IMR-90 (cell line): ENCODE measurements around the gene UBA3. TPM values are rescaled to one million over a fixed set of nuclear protein-coding genes. Genes with fewer than 3 reads are reported as not detected.
A peak's percentile ranks its signal among the peaks of the same experiment; 100 is the strongest.

Experiments used
- ATAC-seq: fragments of 200-7000 bp; cut with Tn5 transposase; 2 replicates; pipeline ENCODE4 v1.9.1; 2020; ENCODE audit warnings: low read depth, mild to moderate bottlenecking, moderate library complexity
- BruUV-seq: library from RNA; stranded (reverse); fragments of 400-500 nt; replicated peaks from 2 replicates; lab custom pipeline; 2021; lab: Mats Ljungman, UMichigan
- CTCF ChIA-PET: fragments of 300-600 bp; formaldehyde crosslinking; extraction: SDS; loops from one replicate; lab custom pipeline; 2021; ENCODE audit warnings: antibody characterized with exemption; lab: Yijun Ruan, JAX
- POLR2A ChIA-PET: fragments of 300-600 bp; sonication (Branson Sonifier 250); formaldehyde crosslinking; loops from one replicate; lab custom pipeline; 2022; ENCODE audit warnings: antibody characterized with exemption; ENCODE audit not compliant: unreplicated experiment; lab: Charles Lee
- DNase-seq: peaks from one replicate; pipeline ENCODE4 v3.0.0; 2013
- H2AFZ ChIP-seq: replicated peaks from 2 replicates; pipeline ENCODE3; 2013; ENCODE audit warnings: low read length, mild to moderate bottlenecking; ENCODE audit not compliant: poor library complexity
- H2AK5ac ChIP-seq: 2 replicates; pipeline ENCODE4 v1.6.1; 2013; ENCODE audit warnings: low read depth, low read length, inconsistent platforms
- H2AK9ac ChIP-seq: replicated peaks from 2 replicates; pipeline ENCODE3; 2013; ENCODE audit warnings: mild to moderate bottlenecking, low read depth, low read length, moderate library complexity; ENCODE audit not compliant: poor library complexity
- H2BK120ac ChIP-seq: 2 replicates; pipeline ENCODE4 v1.6.1; 2013; ENCODE audit warnings: low read depth, low read length, inconsistent platforms
- H2BK15ac ChIP-seq: 3 replicates; pipeline ENCODE4 v1.6.1; 2013; ENCODE audit warnings: low read depth, low read length, inconsistent platforms
- H2BK20ac ChIP-seq: 2 replicates; pipeline ENCODE4 v1.6.1; 2013; ENCODE audit warnings: low read depth, mild to moderate bottlenecking, inconsistent platforms, low read length, moderate library complexity
- H2BK5ac ChIP-seq: 2 replicates; pipeline ENCODE4 v1.6.1; 2013; ENCODE audit warnings: mild to moderate bottlenecking, low read depth, low read length, inconsistent platforms; ENCODE audit not compliant: poor library complexity, severe bottlenecking
- H3K14ac ChIP-seq: replicated peaks from 2 replicates; pipeline ENCODE4 v1.6.1; 2013; ENCODE audit warnings: low read depth, low read length, inconsistent platforms
- H3K18ac ChIP-seq: 2 replicates; pipeline ENCODE4 v1.6.1; 2013; ENCODE audit warnings: low read depth, low read length, control low read depth
- H3K23ac ChIP-seq: 2 replicates; pipeline ENCODE4 v1.6.1; 2013; ENCODE audit warnings: low read depth, low read length, inconsistent platforms
- H3K27ac ChIP-seq: 2 replicates; pipeline ENCODE4 v1.5.1; 2013; ENCODE audit warnings: mild to moderate bottlenecking, control low read depth, low read length; ENCODE audit not compliant: insufficient read depth
- H3K27me3 ChIP-seq: 2 replicates; pipeline ENCODE4 v1.6.1; 2013; ENCODE audit warnings: low read length; ENCODE audit not compliant: control insufficient read depth, insufficient read depth
- H3K36me3 ChIP-seq: 2 replicates; pipeline ENCODE4 v1.6.1; 2013; ENCODE audit warnings: low read length, mixed read lengths; ENCODE audit not compliant: control insufficient read depth, insufficient read depth
- H3K4ac ChIP-seq: 2 replicates; pipeline ENCODE4 v1.6.1; 2013; ENCODE audit warnings: low read depth, low read length, inconsistent platforms
- H3K4me1 ChIP-seq: 2 replicates; pipeline ENCODE4 v1.6.1; 2013; ENCODE audit warnings: low read length, mixed read lengths; ENCODE audit not compliant: control insufficient read depth, insufficient read depth
- H3K4me2 ChIP-seq: 2 replicates; pipeline ENCODE4 v1.6.1; 2013; ENCODE audit warnings: low read depth, mild to moderate bottlenecking, control low read depth, low read length, moderate library complexity
- H3K4me3 ChIP-seq: 2 replicates; pipeline ENCODE4 v1.5.1; 2013; ENCODE audit warnings: low read depth, mild to moderate bottlenecking, control low read depth, low read length, moderate library complexity; ENCODE audit not compliant: insufficient read depth
- H3K56ac ChIP-seq: 2 replicates; pipeline ENCODE4 v1.6.1; 2013; ENCODE audit warnings: low read length, inconsistent platforms; ENCODE audit not compliant: insufficient read depth; ENCODE audit errors: extremely low read depth
- H3K79me1 ChIP-seq, 2 experiments: 2 replicates each; pipeline ENCODE4 v1.6.1; 2013; ENCODE audit warnings: low read length in 2 of 2, inconsistent platforms in 1 of 2, low read depth in 1 of 2
- H3K9ac ChIP-seq: 2 replicates; pipeline ENCODE4 v1.6.1; 2013; ENCODE audit warnings: low read depth, low read length, control low read depth
- H3K9me1 ChIP-seq: 2 replicates; pipeline ENCODE4 v1.6.1; 2013; ENCODE audit warnings: low read length, inconsistent platforms; ENCODE audit not compliant: insufficient read depth
- H3K9me3 ChIP-seq: 2 replicates; pipeline ENCODE4 v1.6.1; 2013; ENCODE audit warnings: low read length; ENCODE audit not compliant: control insufficient read depth, insufficient read depth
- H4K20me1 ChIP-seq: 2 replicates; pipeline ENCODE4 v1.6.1; 2013; ENCODE audit warnings: low read length, inconsistent platforms; ENCODE audit not compliant: insufficient read depth
- H4K5ac ChIP-seq: 2 replicates; pipeline ENCODE4 v1.6.1; 2013; ENCODE audit warnings: mild to moderate bottlenecking, low read depth, low read length, control low read depth
- H4K8ac ChIP-seq, 2 experiments: 2 replicates each; pipeline ENCODE4 v1.6.1; 2013; ENCODE audit warnings: low read depth in 2 of 2, low read length in 2 of 2, control low read depth in 1 of 2, inconsistent platforms in 1 of 2
- H4K91ac ChIP-seq: 2 replicates; pipeline ENCODE4 v1.6.1; 2013; ENCODE audit warnings: low read depth, low read length, inconsistent platforms; ENCODE audit not compliant: insufficient read depth
- BHLHE40 ChIP-seq: fragments of 150-350 bp; IDR thresholded peaks from 2 replicates; pipeline ENCODE4 v1.6.1; 2016; ENCODE audit warnings: mild to moderate bottlenecking, low read depth, low read length
- FOS ChIP-seq: fragments of 150-350 bp; IDR thresholded peaks from 2 replicates; pipeline ENCODE4 v1.6.1; 2016; ENCODE audit warnings: low read depth, low read length
- MAFK ChIP-seq: IDR thresholded peaks from 2 replicates; pipeline ENCODE4 v1.6.1; 2012; ENCODE audit warnings: low read depth, low read length, improper control_type of control experiment
- NFE2L2 ChIP-seq: fragments of 150-350 bp; IDR thresholded peaks from 2 replicates; pipeline ENCODE4 v1.6.1; 2016; ENCODE audit warnings: low read depth, mild to moderate bottlenecking, low read length
- WGBS, 2 experiments: methylation state at CpG; one replicate each; pipeline versions ENCODE4 v1.1.5 to v1.1.7; 2013; ENCODE audit warnings: missing lambda C conversion rate in 2 of 2; ENCODE audit not compliant: insufficient read length in 1 of 2; ENCODE audit errors: extremely low coverage in 2 of 2; 5-methylcytosine and 5-hydroxymethylcytosine counted together
- dilution Hi-C: fragments of 300-500 bp; cut with HindIII; formaldehyde crosslinking; loops from one replicate; pipeline ENCODE4 v1.14.3; 2018; ENCODE audit warnings: low sequenced_read_pairs; ENCODE audit not compliant: unreplicated experiment
- in situ Hi-C: fragments of 300-500 bp; cut with MboI; formaldehyde crosslinking; loops from 3 replicates; pipeline ENCODE4 v1.14.3; 2019; ENCODE audit warnings: low sequenced_read_pairs, inconsistent platforms, mixed read lengths
- intact Hi-C: fragments of 100-400 bp; cut with micrococcal nuclease; formaldehyde crosslinking; loops from 2 replicates; pipeline ENCODE4 v1.10.0; 2022
- polyA plus RNA-seq, 3 experiments: library from polyadenylated mRNA; depleted of rRNA; stranded (reverse); fragments of >200 nt; gene quantifications; 2 replicates each; pipeline ENCODE4 v1.2.3, GENCODE V29; 2012; ENCODE audit warnings: low replicate concordance in 1 of 3
- total RNA-seq: library from RNA; depleted of rRNA; stranded (reverse); fragments of >200 nt; gene quantifications from 2 replicates; pipeline ENCODE4 v1.2.3, GENCODE V29; 2012

Gene UBA3
- total and polyA plus RNA-seq, 2 of the 4 experiments (the other 2 are of a cell fraction), result 51.8 to 64.3 TPM

GRCh38 chr3:69012100-69012799 lies 67.9 kb downstream of the UBA3 start (continued):
- TF ChIP-seq BHLHE40, result no peak

DNA sequence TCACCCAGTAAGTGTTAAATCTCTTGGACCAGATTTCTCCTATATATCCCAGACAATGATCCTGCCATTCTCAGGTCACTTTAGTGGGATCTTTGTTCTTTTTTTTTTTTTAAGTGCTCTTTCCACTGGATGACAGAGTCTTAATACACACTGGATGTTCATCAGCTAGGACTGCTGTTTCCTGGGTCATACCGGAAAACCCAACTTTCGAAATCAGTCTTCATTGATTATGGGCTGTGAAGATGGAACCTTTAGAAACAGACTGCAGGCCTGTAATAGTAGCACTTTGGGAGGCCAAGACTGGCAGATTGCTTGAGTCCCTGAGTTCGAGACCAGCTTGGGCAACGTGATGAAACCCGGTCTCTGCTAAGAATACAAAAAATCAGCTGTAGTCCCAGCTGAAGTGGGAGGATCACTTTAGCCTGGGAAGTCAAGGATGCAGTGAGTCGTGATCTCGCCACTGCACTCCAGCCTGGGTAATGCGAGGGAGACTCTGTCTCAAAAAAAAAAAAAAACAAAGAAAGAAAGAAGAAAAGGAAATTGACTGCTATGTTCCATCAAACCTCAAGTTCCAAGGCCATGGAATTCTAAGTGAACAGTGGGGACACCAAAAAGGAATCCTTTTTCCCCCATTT lies 69.0 kb downstream of the UBA3 start:
- Histone ChIP-seq H3K36me3 (peaks cover 13% of the 10 kb centered on the region), H3K4me3 (no peak overlapping the region), H3K4me1 (peaks cover 10% of the 10 kb centered on the region), H4K5ac (no peak overlapping the region), H3K4me2 (no peak overlapping the region; the same call in 1 of the 2 replicates), H2AK5ac (no peak overlapping the region), H4K20me1 (no peaks in the 10 kb centered on the region), H2BK20ac (no peak overlapping the region), H3K9me1 (peaks cover 7% of the 10 kb centered on the region), H3K79me1 (peaks cover 12 to 46% of the 10 kb centered on the region in 2 experiments), H2BK5ac (peak overlapping the region; percentile 30), H3K4ac (peak overlapping the region; percentile 25), H2AFZ (no peak overlapping the region), H3K27ac (peak overlapping the region; percentile 33; the same call in 1 of the 2 replicates), H2BK120ac (no peak overlapping the region), H3K14ac (peak overlapping the region; percentile 13; the same call in 1 of the 2 replicates), H2BK15ac (no peak overlapping the region; the same call in 2 of the 3 replicates), H3K27me3 (no peaks in the 10 kb centered on the region), H3K9me3 (no peaks in the 10 kb centered on the region), H2AK9ac (peak overlapping the region; percentile 75), H3K23ac (peak overlapping the region; percentile 50; the same call in 1 of the 2 replicates), H4K91ac (peak overlapping the region; percentile 42; the same call in 1 of the 2 replicates), H3K18ac (no peak overlapping the region; the same call in 1 of the 2 replicates), H3K56ac (no peak overlapping the region), H3K9ac (no peak overlapping the region), H4K8ac (peak overlapping the region; percentile 30 to 39; a peak in 3 of 4 replicates)
- DNase-seq, result peak; percentile 54
- dilution Hi-C loops, result no loop called here
- POLR2A ChIA-PET, result no interaction called here
- no peak for ATAC-seq
- TF ChIP-seq BHLHE40, result no peak
- no peak for TF ChIP-seq MAFK
- TF ChIP-seq FOS, result no peak
- no peak for TF ChIP-seq NFE2L2
- in situ Hi-C loops, result no loop called here
- CTCF ChIA-PET, result no interaction called here
- intact Hi-C loops, result no loop called here
- 93% methylated on average over 3 of the region's 8 CpGs; no CpG with 5 or more reads in 1 of the 2 experiments for WGBS, 2 experiments
- no TSS peak for BruUV-seq
